Pulmonary artery endothelial cell (primary cell): ENCODE measurements around the gene CCDC34. TPM values are rescaled to one million over a fixed set of nuclear protein-coding genes. Genes with fewer than 3 reads are reported as not detected.
"Not testable (repeated sequence)": the region's sequence is repeated elsewhere in the genome, so short reads cannot be mapped to it uniquely, and the experiment has no call there.

ENCODE experiments used
- DNase-seq: peaks from one replicate; pipeline ENCODE4 v3.0.0-alpha.2; 2011; ENCODE audit warnings: low read depth, low spot score
- total RNA-seq: library from RNA; depleted of rRNA; stranded (reverse); fragments of >200 nt; gene quantifications from 2 replicates; pipeline ENCODE4 v1.2.3, GENCODE V29; 2014

The CCDC34 gene
- total RNA-seq, 1 donor from 2014 or later: 4.6 TPM

DNA sequence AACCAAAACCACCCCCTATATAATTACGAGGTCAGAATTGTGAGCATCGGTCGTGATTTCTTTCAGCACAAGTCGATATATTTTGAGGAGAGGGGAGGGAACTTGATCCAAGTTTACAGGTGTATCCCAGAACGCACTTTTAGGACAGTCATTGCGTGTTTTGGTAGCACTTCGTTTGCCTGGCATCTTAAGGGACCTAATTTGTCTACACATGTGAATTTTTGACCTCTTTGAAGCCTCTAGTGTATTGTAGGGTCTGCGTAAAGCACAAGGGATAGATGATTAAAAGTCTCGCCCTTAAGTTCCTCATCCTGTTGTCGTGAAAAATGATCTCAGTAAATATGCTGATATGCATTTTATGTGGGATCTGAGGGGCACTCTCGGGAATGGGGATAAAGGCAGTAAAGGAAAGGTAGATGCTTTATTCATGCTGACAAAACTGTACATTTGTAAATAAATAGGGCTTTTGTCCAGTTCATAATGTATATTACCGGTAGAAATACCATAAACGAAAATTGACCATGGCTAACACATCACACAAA, 632 bp upstream of the CCDC34 start:
- DNase-seq: no peak

DNA sequence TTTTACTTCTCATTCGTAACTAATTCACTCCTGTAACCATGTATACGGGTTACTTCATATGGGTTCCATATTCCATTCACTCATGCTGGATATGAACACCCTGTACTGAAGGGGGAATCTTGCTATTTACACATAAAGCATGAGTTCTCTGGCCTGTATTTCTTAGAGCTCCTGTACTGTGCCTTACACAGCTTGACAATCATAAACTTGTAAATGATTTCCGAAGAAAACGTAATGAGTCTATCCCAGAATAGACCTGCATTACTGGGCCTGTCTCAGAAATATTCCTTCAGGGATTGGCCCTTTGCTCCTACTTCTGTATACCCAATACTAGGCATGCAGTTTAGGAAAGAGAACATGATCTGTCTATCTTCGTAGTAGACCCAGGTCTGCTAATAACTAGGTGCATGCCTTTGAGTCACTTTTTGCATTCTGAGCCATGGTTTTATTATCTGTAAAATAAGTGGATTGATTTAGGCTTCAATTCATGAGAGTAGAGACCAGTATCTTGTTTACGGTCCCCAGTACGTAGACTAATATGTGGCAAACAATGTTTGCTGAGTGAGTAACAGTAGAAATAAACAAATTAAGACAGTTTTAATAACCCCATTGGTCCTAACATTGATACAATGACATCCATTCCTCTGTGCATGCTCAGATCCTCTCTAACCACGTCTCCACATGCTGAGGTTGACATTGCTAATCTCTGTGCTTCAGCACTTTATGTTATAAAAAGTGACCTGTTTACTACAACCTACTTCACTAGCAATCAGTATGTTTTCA, 1.2 kb downstream of the CCDC34 start:
- DNase-seq: no peak

DNA sequence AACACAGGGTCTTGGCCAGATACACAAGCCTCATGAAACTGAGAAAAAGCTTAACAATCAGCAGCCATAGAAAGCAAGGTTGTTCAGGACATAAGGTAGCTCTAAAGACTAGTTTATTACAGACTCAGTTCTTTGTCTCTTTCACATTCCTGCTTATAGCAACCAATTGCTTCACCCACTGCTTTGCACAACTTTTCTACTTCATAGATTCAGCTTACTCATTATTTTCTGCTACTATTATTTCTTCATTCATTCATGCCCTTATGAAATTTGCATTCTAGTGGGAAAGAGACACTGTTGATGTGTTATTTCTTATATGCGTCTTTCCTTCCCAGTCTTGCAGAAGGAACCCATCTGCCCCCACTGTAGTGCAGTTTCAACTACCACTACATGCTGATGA, 4.7 kb downstream of the CCDC34 start:
- no peak for DNase-seq

DNA sequence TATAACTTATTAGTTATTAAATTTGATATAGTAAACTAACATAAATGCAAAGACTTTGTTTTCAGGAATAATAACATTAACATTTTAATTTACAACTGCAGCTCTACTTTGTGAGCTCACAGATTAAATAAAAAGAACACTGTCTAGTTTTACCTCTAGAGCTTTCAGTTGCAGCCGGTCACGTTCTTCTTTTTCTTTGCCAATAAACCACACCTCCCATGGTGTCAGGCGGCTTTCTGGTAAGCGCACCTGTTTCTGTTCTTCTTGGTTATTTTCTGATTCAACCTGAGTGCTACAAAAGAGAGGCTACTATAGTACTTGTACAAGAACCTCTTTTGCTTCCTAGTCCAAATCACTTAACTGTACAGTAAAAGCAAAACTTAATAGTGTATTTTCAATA, 5.8 kb downstream of the CCDC34 start:
- no peak for DNase-seq

DNA sequence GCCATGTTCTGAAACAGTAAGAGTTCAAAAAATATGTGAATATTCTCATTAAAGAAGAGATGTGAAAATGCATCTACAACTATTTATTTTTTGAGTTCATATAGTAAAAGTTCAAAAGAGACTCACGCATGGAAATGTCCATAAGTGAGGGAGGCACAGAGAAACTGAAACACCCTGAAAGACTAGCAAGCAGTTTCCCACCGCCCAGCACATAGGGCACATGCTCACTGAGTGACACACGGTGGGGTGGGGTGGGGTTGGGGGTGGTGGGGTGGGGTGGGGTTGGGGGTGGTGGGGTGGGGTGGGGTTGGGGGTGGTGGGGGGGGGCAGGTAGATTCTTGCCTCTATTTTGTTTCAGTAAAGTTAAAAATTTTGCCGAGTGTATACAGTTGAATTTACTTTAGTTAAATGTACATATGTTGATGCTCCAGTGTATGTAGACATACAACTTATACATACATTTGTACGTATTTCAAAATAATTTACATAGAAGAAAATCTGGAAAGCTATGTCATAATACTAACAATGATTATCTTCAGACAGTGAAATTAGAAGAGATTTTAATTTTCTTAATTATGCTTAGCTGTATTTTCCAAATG, 6.3 kb downstream of the CCDC34 start:
- DNase-seq: no peak

DNA sequence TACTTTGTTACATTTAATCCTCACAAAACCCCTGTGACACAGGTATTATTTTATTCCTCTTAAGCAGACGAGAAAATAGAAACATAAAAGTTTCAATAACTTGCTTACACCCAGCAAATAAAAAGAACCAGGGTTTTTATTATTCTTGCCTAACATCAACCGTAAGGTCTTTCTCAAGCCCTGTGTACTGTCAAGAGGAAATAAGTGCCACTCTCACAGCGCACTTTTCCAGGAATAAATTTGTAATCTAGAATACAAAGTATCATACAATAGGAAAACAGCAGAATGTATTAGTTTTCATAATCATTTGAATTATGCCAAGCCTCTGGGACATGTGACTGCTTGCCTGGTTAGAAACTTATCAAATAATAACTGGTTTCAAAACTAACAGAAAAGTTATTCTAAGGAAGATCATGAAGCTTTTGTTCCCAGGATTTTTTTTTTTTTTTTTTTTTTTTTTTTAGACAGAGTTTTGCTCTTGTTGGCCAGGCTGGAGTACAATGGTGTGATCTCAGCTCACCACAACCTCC, 7.4 kb downstream of the CCDC34 start:
- DNase-seq: no peak

DNA sequence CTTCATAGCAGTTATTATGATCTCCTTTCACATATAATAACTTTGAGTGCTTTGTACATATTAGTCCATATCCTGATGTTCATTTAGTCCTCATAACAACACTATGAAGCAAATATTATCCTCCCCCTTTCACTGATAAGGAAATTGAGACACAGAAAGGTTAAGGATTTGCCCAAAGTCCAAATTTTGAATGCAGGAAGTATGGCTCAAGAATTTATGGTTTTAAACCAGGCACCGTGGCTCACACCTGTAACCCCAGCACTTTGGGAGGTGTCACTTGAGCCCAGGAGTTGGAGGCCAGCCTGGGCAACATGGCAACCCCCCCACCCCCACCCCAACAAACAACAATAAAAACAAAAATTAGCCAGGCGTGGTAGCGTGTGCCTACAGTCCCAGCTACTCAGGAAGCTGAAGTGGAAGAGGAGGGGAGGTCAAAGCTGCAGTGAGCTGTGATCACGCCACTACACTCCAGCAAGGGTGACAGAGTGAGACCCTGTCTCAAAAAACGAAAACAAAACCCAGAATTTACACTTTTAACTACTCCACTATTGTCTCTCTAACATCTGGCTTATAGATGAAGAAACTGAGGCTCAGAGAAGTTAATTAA, 8.6 kb downstream of the CCDC34 start:
- no peak for DNase-seq

DNA sequence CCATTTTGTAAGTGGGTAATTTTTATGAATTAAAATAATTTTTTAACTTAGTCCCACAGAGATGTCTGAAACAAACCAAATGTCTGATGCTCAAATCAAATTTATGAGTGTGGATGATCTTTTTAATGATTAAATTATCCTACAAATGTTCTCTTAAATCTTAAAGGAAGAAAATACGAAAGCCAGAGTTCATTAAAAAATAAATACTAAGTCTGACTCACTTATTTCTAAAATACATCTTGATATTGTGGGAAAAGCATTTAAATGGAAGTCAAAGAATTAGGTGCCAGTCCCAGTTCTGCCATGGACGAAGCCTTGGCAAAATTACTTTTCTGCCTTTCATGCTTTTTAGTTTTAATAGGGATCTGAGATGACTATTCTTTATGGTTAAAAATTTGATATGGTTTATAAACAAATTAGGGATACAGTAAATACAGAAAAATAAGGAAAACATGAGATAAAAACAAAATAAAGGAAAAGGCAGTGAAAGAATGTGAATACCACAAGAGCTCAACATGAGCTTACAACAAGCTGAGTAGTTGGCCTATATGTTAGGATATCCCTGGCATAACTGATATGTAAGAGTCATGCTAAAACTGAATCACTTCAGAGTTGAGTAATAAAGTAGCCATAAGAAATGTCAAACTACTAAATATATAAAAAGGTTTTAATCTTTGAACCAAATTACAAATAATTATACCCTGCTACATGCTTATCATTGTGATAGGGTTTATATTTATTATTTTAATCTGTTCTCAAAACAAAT, 9.2 kb downstream of the CCDC34 start:
- DNase-seq: no peak

DNA sequence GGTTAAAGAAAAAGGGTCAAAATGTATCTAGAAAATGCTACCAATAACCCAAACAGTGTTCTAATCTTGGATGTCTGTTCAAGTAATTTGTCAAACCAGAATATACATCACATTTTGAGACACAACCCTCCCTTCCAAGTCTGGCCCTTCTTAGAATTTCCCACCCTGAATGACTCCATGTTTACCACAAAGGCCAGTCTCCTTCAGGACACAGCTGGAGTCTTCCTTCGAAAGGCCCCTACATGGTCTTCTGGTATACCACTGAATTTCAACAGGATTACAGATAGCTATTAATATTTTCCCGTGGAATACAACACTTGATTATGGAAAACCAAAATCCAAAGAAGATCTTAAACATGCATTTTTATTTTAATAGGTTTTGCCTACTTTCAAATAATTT, 10.2 kb downstream of the CCDC34 start:
- DNase-seq: no peak

DNA sequence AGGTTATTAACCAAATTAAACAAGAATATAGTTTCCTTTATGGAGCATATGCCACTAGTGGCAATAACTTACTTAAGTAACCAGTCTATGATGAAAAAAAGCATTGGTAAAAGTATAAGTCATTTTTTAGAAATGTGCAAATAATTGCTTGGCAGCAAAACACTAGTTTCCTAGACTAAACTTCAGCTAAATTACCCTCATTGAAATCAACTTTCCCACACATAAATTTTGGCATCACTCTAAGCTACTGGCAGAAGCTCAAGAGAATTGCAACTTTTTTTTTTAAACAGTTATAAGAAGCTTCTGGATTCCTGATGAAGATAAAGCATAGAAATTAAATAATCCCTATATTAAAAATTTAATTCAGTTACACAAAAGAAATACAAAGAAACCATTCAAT, 12.5 kb downstream of the CCDC34 start:
- DNase-seq: no peak

DNA sequence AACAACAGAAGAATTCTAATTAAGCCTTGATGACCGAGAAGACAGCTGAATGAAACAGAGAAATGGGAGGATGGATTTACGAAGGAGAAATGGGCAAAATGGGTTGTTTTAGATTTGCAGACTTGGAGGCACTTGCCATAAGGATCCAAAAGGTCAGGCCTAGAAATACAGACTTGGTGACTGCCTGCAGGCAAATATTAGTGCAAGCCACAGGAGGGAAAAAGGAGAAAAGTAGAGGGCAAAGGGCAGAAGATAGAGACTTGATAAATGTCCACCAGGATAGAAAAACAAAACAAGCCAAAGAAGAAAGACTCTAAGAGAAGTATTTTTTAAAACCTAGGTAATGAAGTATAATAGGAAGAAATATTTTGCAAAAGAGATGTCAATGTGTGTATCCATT, 13.1 kb downstream of the CCDC34 start:
- no peak for DNase-seq

DNA sequence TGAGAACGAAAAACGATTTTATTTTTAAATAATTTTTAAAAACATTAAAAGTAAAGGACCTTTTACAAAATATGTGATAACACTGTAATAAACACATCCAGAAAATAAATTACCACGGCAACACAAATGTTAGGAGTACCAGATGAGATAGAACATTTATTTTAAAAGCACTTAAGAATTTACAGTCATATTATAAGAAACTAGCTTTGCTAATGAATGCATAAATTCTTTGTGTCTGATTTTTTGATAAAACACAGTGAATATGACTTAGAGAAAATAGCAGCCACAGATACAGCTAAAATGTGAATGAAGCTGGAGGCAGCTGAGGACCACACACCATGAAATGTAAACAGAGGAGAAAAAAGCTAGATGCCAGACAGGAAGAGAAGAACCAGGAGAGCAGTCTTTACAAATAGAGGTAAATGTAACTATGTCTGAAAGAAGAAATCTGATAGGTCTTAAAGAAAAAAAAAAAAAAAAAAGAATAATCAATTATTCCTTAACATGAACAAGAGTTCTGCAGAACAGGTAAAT, 14.6 kb downstream of the CCDC34 start:
- no peak for DNase-seq

DNA sequence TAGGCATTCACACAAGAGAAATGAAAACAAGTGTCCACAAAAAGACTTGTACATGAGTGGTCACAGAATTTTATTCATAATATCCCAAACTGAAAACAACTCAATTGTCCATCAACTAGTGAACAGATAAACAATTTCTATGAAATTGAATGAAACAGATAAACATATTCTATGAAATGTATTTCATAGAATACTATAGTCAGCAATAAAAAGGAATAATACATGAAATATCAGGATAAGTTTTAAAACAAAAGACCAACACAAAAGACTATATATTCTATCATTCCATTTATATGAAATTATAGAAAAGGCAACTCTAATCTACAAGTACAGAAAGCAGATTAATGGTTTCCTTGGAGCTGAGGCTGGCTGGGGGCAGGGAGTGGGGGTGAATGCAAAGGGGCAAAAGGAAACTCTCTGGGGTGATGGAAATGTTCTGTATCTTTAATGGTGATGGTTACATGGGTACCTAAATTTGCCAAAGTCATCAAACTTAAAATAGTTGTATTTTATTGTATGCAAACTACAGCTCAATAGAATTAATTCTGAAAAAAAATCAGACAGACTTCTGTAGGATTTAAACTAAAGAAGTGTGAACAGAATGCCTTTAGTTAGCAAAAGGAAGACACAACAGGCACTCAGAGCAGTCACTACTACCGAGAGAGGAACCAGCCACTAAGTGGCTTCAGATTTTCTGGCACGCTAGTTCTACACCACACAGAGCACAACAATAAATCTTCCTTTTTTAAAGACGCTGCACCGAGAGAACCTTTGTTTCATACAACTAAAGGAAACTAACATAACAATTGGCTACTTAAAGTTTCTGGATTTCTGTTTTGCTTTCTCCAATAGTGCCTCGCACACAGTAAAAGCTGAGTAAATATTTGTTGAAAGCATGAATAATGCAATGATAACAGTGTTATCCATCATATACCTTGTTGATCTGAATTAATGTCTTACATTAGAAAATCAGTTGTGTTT, 15.4 kb downstream of the CCDC34 start:
- DNase-seq: no peak

DNA sequence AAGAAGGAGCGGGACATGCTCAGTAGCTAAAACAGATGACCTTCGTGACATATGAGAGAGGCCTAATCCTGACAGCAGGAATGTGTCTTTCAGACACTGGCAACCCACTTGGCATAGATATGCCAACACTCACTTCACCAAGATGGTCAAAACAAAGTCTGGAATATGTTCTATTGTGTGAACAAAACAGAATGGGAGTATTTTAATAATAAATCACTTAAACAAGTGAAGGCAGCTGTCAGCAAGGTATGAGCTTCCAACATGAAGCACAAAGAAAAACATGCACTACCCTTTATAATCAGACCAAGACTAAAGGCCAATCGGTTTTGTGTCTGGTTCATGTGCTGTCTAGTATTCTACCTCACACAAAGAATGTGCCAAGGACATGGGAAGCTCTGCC, 23.1 kb downstream of the CCDC34 start:
- DNase-seq: no peak

DNA sequence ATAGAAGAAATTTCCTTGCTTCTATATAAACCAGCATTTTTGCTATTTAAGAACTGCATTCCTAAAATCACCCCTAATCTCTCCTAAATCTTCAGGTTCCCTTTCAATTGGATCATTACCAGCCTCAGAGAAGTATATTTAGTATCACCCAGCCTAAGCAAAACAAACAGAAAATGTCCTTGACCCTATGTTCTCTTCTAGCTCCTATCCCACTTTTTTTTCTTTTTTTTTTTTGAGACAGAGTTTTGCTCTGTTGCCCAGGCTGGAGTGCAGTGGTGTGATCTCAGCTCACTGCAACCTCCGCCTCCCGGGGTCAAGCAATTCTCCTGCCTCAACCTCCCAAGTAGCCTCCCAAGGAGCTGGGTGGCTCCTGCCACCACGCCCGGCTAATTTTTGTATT, 28.3 kb downstream of the CCDC34 start:
- DNase-seq: not testable (repeated sequence)

DNA sequence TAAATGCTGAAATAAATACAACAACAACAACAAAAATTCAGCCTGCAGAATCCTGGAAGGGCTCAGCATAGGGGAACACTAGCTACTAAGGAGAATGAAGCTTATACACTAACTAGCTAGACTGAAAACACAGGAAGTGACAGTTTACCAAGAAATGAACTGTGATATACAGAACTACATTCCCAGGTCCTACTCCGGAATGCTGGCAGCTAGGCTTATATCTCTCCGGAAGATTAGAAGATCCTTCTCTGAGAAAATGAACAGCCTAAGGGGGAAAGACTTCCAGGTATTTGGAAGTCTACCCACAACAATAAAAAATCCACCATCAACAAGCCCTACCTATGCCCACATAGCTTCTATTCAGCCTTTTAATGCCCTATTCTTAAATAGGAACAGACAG, 31.0 kb downstream of the CCDC34 start:
- no peak for DNase-seq

DNA sequence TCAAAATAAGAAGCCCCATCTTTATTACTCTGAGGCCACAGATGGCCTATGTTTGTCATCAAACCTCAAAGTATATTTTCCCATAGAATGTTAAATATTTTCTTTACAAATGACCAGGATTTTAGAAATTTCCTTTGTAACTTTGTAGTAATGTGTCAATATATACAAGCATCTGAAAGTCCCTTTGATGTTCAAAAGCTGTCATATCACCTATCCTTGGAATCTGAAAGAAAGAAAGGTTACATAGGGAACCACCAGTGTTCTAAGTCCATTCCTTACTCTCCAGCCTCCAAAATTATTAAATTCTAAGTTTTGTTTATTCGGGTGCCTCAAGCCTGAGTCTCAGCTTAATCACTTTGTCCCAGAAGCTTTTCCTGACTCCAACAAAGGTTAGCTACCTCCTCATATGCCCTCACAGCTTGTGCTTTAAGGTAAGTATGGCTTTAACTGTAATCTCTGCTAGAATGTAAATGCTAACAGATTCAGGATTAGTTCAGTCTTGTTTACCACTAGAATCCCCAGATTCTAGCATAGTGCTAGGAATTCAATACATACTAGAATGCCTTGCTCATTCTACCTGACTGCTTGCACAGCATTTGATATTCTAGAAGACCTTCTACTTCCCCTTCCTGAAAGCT, 32.3 kb downstream of the CCDC34 start:
- no peak for DNase-seq

DNA sequence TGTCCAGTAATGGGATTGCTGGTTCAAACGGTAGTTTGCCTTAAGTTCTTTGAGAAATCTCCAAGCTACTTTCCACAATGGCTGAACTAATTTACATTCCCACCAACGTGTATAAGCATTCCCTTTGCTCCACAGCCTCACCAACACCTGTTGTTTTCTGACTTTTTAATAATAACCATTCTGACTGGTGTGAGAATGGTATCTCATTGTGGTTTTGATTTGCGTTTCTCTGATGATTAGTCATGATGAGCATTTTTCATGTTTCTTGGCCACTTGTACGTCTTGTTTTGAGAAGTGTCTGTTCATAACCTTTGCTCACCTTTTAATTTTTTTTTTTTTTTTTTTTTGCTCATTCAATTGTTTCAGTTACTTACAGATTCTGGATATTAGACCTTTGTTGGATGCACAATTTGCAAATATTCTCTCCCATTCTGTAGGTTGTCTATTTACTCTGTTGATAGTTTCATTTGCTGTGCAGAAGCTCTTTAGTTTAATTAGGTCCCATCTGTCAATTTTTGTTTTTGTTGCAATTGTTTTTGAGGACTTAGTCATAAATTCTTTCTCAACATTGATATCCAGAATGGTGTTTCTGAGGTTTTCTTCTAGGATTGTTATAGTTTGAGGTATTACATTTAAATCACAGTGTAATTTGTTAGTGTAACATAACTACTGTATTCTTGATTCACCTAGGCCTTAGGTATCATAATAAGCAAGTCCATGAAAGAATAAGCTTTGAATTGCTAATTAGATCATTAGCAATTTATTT, 33.0 kb downstream of the CCDC34 start:
- DNase-seq: no peak

DNA sequence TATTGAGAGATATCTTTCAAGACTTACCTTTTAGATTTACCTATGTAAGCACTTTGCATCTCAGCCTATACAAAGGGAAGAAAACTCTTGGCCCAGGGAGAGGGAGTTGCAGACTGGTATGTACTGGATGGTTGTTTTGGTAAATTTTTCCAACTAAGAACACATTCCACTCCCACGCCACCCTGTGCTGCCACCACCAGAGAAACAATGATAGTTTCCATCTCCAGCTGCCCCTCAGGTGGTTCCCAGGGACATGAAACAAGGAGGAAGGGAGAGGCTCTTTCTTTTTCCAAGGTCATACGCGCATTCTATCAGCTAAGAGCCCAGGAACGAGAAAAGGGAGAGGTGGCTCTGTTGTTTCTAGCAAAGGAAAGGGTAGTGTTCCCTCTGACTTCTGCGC, 34.4 kb downstream of the CCDC34 start:
- no peak for DNase-seq
